GM19240 (cell line): ENCODE results near the gene SPATA25.

Source experiments
- DNase-seq: peaks from one replicate; pipeline ENCODE4 v3.0.0; 2011; ENCODE audit warnings: low spot score; ENCODE audit not compliant: insufficient read length

SPATA25 gene

DNA sequence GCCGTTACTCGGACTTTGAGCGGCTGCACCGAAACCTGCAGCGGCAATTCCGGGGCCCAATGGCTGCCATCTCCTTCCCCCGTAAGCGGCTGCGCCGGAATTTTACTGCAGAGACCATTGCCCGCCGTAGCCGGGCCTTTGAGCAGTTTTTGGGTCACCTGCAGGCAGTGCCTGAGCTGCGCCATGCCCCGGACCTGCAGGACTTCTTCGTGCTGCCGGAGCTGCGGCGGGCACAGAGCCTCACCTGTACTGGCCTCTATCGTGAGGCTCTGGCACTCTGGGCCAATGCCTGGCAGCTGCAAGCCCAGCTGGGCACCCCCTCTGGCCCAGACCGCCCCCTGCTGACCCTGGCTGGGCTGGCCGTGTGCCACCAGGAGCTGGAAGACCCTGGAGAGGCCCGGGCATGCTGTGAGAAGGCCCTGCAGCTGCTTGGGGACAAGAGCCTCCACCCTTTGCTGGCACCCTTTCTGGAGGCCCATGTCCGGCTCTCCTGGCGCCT is 46.7 kb downstream of the SPATA25 start:
- no peak for DNase-seq

DNA sequence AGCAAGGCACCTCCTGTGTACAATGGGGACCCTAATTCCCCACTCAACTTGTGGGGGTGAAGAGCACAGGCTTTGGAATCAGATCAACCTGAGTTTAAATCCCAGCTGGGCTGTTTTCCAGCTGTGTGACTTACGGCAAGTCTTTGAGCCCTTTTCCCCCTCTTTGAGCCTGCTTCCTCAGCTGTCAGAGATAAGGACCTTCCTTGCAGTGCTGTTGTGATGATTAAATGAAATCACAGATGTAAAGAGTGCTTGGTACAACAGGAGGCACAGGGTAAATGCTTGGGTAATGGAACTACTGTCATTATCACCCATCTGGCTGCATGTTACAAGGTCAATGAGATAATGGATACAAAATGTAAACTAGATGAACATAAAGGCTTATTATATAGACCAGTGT is 50.6 kb downstream of the SPATA25 start:
- no peak for DNase-seq
